HG02943 (cell line): ENCODE results near the gene OBSL1.

ENCODE experiments used
- ATAC-seq: cut with Tn5 transposase; IDR thresholded peaks from one replicate; pipeline ENCODE4 v1.9.1; 2021; ENCODE audit warnings: mild to moderate bottlenecking, low read depth, moderate library complexity; ENCODE audit not compliant: unreplicated experiment

The OBSL1 gene

DNA sequence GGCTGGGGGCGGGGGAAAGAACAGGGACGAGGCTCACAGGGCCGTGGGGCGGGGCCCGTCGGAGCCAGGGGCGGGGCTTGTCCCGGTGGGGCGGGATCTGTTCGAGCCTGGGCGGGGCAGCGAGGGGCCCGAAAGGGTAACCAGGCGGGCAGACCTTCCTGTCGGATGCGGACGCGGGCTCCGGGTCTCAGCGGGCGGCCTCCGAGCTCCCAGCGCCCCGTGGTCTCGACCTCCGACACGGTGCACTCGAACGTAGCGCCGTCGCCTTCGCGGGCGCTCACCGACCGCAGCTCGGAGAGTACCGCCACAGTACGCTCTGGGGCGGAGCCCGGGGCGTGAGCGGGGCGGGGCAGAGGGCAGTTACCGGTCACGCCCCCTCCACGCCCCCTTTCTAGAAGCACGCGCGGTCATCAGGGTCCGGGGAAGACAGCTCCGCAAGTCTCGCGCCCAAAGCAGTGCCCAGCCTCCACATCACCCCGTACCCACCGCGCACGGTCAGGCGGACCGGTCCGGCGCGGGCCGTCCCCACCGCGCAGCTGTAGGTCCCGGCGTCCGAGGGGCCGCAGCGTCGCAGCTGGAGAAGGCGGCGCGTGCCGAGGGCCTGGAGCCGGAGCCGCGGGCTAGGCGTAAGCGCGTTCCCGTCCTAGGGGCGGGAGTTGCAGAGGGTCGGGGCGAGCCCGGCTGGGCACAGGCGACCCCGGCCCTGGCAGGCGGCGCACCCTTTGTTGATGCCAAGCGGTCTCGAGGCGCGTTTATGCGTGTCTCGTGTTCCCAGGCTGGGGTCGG is 18.8 kb downstream of the OBSL1 start:
- ATAC-seq: peak; percentile 91

DNA sequence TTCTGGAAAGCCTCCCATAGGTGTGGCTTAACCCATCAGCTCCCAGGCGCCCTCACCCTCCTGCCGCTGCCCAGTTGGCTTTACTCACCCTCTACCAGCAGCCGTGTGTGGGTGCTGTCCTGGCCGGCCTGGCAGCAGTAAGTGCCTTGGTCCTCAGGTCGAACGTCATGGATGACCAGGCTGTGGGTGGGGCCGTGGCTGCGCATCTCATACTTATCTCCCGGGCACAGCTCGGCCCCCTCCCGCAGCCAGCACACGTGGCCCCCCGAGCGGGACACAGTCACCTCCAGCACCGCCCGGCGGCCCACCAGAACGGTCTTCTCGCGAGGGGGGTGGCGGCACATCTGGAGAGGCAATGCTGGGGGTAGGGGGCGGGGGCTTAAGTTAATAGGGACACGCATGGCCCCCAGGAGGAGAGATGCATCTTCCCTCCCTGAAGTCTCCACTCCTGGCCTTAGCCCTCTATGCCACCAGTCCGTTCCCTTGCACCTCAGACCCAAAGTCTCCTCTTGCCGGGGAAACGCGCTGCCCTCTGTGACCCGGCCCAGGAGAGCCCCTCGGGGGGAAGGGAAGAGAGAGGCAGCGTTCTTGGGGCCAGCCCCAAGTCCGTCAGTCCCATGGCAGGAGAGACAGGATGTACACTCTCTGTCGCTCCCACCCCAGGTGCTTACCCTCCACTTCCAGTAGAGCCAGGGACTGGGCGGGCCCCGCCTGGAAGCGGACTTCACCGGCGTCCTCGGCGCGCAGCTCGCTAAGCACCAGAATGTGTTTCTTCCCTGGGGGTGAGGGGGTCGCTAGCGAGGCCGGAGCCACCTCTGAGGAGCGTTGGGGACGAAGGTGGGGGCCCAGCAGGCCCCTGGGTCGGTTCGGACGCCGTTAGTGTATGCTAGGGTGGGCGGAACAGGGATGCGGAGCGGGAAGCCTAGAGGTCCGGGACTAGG is 19.6 kb downstream of the OBSL1 start:
- peak; percentile 16 for ATAC-seq

DNA sequence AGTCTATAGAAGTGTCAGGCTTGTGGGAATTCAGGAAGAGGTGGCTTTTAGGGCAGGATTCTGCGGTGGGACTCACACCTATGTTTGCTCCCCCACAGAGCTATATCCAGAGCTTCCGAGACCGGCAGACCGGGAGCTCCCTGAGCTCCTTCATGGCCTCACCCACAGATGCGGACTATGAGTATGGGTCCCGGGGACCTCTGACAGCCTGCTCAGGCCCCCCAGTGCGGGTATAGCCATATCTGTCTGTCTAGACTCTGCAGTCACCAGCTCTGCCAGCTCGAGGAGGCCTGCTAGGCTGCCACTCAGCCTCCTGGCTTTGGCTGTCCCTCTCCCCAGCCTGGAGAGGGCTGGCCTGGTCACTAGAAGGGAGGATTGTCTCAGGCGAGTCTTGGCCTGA is 21.7 kb downstream of the OBSL1 start:
- ATAC-seq: no peak

DNA sequence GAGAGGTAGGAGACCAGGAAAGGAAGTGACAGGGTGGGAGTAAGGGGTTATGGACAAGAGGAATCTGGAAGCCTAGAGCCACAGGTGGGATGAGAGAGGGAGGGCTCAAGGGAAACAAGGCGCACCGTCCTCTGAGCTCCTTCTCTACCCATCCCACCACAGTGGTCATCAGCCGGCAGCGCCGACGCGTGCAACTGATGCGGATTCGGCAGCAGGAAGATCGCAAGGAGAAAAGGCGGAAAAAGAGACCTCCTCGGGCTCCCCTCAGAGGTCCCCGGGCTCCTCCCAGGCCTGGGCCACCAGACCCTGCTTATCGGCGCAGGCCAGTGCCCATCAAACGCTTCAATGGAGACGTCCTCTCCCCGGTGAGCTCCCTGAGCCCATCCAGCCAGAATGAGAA is 22.3 kb downstream of the OBSL1 start:
- no peak for ATAC-seq

DNA sequence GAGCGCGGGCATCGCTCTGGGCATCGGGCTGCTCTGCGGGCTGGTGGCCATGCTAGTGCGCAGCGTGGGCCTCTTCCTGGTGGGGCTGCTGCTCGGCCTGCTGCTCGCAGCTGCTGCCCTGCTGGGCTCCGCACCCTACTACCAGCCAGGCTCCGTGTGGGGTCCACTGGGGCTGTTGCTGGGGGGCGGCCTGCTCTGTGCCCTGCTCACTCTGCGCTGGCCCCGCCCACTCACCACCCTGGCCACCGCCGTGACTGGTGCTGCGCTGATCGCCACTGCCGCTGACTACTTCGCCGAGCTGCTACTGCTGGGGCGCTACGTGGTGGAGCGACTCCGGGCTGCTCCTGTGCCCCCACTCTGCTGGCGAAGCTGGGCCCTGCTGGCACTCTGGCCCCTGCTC is 23.7 kb downstream of the OBSL1 start:
- ATAC-seq: no peak

DNA sequence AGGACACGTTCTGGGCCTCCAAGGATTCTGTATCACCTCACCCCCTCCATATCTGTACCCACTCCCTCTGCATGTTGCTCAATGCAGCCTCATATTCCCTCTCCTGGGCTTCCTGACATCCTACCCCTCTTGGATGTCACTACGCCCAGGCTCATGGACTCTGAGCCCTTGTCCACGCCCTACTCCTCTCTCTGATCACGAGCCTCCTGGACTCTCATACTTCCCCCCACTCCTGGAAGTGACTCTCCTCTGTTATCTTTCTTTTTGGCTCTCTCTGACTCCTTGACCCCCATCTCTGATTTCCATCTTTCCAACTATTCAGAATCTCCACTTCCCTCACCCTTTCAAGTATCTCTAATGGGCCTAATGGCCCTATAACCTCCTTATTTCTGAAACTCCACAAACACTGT is 25.4 kb downstream of the OBSL1 start:
- no peak for ATAC-seq

DNA sequence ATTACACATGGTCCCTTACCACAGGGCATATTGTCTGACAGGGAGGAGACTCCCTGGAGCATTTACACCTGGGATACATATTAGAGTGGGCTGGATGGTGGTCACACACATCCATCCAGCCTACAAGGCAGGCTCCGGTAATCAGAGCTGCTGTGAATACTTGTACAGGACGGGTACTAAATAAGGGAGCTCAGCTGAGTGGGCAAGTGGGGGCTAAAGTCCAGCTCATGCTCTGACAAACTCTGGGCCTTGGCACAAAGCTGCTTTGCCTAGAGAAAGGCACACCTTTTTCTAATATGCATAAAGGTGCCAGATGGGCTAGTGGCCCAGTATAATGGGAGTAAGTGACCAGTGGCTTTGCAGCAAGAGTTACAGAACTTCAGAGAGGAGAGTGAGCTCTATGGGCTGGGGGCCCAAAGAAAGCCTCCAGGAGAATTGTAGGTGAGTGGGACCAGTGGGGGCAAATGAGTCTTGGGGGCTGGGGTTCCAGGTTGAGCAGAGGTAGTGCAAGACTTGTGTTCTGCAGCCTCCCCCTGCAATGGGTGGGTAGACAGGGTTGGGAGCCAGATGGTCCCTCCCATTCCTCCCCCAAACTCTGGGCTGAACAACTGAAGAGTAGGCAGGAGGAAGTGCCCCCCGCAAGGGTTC is 25.9 kb downstream of the OBSL1 start:
- no peak for ATAC-seq

DNA sequence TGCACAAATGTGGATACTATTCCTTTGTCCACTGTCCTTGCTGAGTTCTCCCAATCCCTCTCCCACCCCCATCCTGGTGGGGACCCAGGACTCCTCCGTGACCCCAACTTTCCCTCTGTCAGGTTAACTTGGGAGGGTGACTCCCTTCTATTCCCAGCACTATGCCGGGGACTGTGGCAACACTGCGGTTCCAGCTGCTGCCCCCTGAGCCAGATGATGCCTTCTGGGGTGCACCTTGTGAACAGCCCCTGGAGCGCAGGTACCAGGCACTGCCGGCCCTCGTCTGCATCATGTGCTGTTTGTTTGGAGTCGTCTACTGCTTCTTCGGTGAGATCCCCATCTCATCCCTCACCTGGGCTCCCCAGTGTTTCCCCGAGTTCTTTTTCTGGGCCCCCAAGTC is 26.8 kb downstream of the OBSL1 start:
- no peak for ATAC-seq

DNA sequence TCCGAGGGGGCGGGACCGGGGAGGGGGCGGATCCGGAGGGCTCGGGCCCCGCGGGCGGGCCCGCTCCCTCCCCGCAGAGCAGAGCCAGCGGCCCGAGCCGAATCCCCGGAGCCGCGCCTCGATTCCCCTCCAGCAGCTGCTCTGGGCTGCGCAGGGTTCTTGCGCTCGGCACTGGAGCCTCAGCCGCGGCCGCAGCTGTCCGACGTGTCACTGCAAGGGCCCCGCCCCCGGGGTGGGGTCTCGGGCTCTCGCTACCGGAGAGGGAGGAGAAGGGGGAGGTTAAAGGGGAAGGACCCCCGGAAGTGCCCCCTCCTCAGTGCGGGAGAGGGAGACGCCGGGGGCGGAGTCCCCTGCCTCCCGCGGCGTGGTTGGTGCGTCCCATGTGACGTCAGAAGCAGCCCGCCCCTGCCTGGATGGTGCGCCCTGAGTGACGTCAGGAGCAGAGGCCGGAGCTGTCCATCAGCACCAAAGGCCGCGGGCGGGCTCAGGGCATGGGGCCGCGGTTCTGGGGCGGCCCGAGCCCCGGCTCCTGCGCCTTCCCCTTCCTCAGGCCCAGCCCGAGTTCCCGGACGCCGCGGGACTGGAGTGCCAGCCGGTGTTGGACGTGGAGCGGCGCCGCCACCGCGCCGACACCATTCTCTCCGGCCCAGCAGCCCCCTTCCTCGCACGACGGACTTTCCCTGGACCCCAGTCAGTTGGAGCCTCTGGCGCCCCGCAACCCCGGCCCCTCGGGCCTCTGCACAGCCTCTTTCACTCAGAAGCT is 27.6 kb downstream of the OBSL1 start, which contains the start of the genes CHPF and TMEM198:
TSS of gene CHPF (minus strand) at position 214 of the 763 bp plus-strand sequence. CDS start 271 bp downstream, outside the sequence.
TSS of gene TMEM198 (plus strand) at position 433 of the 763 bp plus-strand sequence. CDS start 700 bp downstream, outside the sequence.
- ATAC-seq: peak; percentile 68

DNA sequence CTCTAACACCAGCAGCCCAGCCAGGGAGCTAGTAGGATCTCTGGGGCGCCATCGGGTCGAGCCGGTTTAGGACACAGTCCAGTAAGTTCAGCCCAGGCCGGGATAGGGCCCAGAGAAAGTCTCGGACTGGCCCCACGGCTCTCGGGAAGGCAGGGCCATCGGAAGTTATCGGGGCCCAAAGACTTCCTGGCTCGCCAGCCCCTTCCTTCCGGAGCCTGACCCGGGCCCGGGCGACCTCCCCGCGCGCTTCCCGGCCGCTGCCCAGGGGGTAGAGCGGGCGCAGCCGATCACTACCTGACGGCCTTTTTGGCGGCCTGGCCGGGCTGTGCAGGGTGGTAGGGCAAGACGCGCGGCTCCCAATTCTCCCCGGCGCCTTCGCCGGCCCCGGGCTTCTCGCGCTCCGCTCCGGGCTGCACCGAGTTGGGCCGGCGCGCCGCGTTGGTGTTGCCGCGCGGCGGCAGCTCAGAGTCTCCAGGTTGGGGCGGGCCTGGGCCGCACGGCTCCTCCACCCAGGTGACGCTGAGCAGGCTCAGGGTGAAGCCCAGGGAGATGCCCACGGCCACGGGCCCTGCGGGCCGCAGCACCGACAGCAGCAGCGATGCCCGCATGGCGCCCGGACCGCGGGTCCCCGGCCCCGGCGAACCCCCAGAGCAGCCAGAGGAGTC is 28.3 kb downstream of the OBSL1 start:
- ATAC-seq: peak; percentile 40

DNA sequence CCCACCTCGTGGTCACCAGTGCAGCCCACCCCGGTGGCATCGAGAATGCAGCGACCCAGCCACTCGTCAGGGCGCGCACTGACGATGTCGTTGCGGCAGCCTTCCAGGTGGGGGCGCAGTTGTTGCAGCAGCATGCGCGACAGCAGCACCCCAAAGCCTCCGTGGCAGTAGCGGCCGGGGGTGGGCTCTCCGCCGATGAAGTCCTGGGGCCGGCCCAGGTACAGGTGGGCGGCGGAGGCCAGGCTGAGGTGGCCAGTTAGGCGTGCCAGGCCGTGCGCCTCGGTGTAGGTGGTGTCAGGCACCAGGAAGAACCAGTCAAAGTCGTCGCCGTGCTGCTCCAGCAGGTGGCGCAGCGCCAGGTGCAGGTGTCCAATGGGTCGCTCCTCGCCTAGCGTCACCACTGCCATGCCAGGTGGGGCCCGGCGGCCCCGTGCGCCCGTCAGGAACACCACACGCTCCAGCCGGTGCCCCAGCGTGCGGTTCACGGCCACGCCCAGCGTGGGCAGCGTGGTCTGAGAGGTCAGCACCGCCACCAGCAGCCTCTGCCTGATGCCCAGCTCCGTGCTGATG is 29.6 kb downstream of the OBSL1 start:
- ATAC-seq: peak; percentile 41

DNA sequence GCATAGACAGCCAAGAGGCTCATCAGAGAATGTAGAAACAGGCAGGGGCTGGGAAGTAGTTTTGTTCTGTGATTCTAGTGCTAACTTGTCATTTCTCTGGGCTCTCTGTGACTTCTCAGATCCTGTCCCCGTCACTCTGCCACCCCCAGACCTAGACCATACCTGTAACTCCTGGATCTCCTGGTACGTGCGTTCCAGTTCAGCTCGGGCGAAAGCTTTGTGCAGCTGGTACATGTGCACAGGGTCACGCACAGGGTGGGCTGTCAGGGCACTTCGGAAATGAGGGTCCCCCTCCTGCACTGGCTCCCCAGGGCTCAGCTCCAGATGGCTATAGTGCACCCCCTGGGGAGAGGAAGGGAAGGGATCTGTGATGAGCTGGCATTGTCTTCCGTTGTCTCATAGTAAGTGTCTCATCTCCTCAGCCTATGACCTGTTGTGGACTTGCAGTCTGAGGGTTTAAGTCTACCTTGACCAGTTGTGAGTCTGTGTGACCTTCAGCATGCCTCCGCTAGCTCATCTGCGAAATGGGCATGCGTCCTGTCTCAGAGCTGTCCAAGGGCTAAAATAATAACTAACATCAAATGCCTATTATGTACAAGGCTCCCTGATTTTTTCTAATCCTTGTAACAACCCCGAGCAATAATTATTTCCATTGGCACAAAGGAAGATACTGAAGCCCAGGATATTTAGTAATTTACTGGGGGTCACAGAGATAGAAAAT is 30.4 kb downstream of the OBSL1 start:
- no peak for ATAC-seq

DNA sequence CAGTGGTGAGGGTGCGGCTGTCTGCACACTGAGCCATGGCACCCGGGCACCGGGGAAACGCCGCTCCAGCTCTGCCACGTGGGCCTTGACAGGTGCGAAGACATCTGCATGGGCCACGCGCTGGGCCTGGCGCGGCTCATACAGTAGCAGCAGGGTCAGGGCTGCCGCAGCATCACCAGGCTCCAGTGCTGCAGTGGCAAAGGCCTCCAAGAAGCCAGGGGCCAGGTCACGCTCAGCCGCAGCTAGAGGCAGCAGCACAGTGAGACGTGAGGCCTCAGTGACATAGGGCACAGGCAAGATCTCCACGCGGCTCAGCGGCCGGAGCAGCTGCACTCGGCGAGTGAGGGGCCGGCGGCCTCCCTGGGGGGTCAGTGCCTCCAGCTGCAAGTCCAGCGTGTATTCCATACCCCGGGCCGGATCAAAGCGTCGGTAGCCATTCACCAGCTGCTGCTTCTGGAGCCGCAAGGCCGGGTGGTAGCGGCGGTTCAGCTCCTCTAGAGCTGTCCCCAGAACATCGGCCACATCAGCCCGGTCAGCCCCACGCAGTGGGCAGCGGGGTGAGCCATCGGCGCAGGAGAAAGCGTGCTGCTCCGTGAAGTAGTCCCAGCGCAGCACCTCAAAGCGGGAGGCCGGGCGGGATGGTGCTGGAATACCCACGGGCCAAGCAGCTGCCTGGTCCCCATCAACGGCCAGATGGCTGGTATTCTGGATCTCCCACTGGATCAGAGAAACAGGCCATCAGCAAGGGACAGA is 31.2 kb downstream of the OBSL1 start:
- ATAC-seq: no peak

DNA sequence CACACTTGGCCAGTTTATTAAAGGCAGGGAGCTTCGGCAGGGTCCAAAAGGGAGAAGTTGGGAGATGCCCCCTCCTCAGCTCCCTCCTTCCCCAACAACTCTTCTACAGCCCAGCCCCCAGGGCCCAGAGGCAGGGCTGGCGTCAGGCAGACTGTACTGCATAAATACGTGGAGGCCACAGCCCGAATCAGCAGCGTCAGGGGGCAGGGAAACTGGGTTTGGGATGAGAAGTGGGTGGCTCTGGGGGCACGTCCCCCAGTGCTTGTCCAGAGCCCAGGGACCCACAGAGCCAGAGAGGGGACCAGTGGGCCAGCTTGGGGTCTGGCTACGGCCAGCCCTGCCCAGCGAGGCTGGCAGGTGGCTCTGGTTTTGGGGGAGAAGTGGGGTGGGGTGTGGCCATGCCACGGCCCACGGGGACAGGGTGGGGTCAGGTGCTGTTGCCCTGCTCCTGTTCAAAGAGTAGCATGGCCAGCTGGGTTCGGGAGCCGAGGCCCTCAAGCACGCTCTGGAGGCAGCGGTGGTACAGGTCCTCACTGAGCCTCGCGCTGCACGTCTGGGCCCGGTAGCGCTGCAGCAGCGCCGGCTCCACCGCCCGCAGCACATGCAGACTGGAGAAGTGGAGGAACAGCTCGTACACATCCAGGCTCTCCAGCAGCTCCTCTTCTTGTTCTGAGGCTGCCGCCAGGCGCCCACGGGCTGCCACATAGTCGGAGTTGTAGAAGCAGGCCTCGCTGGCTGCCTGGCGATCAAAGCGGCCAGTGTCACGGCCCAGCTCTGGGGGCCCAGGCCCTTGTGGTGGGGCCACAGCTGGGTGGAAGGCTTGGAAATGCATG is 32.2 kb downstream of the OBSL1 start:
- no peak for ATAC-seq

DNA sequence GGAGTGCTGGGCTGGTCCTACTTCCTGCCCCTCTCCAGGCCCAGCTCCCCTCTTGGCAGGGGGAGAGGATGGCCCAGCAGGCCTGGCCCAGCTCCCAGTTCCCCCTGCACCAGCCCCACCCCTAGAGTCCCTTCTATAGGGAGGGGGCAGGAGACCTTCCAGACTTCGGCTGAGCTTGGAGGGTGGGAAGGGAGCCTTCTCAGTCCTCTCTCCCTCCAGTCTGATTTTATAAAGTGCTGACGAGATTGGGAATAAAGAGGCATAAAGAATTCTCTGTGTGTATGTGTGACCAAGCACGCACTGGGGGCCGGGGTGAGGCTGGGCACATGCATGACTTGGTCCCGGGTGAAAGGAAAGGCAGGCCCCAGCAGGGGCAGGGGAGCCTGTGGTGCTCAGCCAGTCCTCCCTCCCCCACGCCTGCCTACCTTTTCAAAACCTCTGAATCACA is 32.8 kb downstream of the OBSL1 start:
- ATAC-seq: no peak

DNA sequence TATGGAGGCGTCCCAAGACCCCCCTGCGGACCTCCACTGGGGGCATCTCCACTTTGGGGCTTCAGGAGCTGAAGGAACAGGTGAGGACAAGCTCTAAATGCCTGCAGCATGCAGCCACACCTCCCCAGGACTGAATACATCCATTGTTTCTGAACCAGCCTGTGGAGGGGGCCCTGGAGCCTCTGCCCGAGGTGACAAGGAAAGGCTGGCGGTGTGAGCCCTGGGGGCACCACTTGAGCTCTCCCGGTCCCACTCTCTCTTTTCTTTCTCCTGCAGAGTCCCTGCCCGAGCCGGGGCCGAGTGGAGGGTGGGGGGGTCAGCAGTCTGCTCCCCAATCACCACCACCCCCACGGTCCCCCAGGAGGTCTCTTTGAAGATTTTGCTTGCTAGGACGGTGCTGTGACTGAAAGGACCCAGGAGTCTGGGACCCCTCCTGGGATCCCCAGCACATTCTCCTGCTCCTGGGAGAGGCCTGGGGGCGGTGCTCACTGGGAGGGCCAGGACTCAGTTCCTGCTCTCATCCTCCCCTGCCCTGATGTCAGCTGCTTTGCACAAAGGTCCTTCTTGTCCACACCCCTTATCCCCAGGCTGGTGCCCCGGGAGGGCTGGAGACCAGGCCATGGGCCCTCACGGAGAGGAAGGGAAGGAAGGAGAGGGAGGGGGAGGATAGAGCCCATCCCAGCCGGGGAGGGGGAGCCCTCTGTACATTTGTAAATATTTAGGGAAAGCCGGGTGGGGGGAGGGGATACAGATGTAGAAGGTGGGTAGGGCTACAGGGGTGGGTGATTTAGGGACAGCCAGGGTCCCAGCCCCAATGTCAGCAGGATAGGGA is 33.5 kb downstream of the OBSL1 start:
- ATAC-seq: no peak
